B cell (primary cell): ENCODE measurements around the gene TRPC1. TPM values are rescaled to one million over a fixed set of nuclear protein-coding genes. Genes with fewer than 3 reads are reported as not detected.

Experiments
- ATAC-seq: fragments of 200-7000 bp; cut with Tn5 transposase; one replicate; pipeline ENCODE4 v1.10.0; 2021; ENCODE audit warnings: low read depth, mild to moderate bottlenecking, moderate number of reproducible peaks, moderate library complexity
- CTCF ChIA-PET: fragments of 350-600 bp; sonication (Branson Sonifier 250); formaldehyde crosslinking; loops from one replicate; lab custom pipeline; 2021; ENCODE audit warnings: antibody characterized with exemption, inconsistent platforms; lab: Charles Lee
- POLR2A ChIA-PET: fragments of 350-600 bp; sonication (Branson Sonifier 250); formaldehyde crosslinking; loops from one replicate; lab custom pipeline; 2021; ENCODE audit warnings: antibody characterized with exemption; lab: Charles Lee
- DNase-seq: peaks from one replicate; pipeline ENCODE4 v3.0.0; 2013
- H2AFZ ChIP-seq: 2 replicates; pipeline ENCODE4 v1.6.1; 2012; ENCODE audit warnings: mild to moderate bottlenecking, low read depth, low read length; ENCODE audit not compliant: insufficient read depth, poor library complexity, severe bottlenecking
- H3K27ac ChIP-seq, 2 donors: 1 replicate in 1 of 2; 2 replicates in 1 of 2; pipeline ENCODE4 v1.5.1; 2012 to 2013; ENCODE audit warnings: low read length in 2 of 2, mild to moderate bottlenecking in 2 of 2, moderate library complexity in 1 of 2
- H3K27me3 ChIP-seq, 4 experiments: fragments of 200-600 bp in 1 of 4; sonication (generic) in 1 of 4; replicated peaks in 1 of 4; 1 replicate in 2 of 4; 2 replicates in 2 of 4; pipeline versions ENCODE4 v1.6.1 to v1.7.0; 2013 to 2016; ENCODE audit warnings: low read length in 3 of 4, mild to moderate bottlenecking in 2 of 4, mixed read lengths in 1 of 4, moderate library complexity in 1 of 4; ENCODE audit not compliant: insufficient read depth in 4 of 4, control insufficient read depth in 3 of 4; ENCODE audit errors: control extremely low read depth in 1 of 4
- H3K36me3 ChIP-seq, 2 experiments: replicated peaks in 1 of 2; 1 replicate in 1 of 2; 2 replicates in 1 of 2; pipeline versions ENCODE4 v1.6.1 to v1.7.1; 2013; ENCODE audit warnings: low read length in 1 of 2; ENCODE audit not compliant: insufficient read depth in 2 of 2, control insufficient read depth in 1 of 2; ENCODE audit errors: control extremely low read depth in 1 of 2, extremely low read depth in 1 of 2
- H3K4me1 ChIP-seq, 2 donors: fragments of 200-600 bp in 1 of 2; sonication (generic) in 1 of 2; 1 replicate in 1 of 2; 2 replicates in 1 of 2; pipeline versions ENCODE4 v1.5.1 to v1.6.1; 2013 to 2017; ENCODE audit warnings: low read length in 2 of 2; ENCODE audit not compliant: control insufficient read depth in 2 of 2, insufficient read depth in 2 of 2
- H3K4me2 ChIP-seq: replicated peaks from 2 replicates; pipeline ENCODE3; 2012; ENCODE audit warnings: mild to moderate bottlenecking, low read depth, low read length; ENCODE audit not compliant: poor library complexity, severe bottlenecking
- H3K4me3 ChIP-seq, 5 experiments: fragments of 200-600 bp in 1 of 5; sonication (generic) in 1 of 5; 1 replicate in 3 of 5; 2 replicates in 2 of 5; pipeline versions ENCODE4 v1.5.1 to v1.7.0; 2011 to 2016; ENCODE audit warnings: low read length in 4 of 5, mild to moderate bottlenecking in 4 of 5, low read depth in 2 of 5, control low read depth in 1 of 5, moderate library complexity in 1 of 5; ENCODE audit not compliant: insufficient read depth in 1 of 5; ENCODE audit errors: control extremely low read depth in 1 of 5, extremely low read depth in 1 of 5
- H3K79me2 ChIP-seq: fragments of 200-600 bp; sonication (generic); one replicate; pipeline ENCODE4 v1.6.0; 2016; ENCODE audit warnings: low read length; ENCODE audit not compliant: control insufficient read depth, insufficient read depth
- H3K9ac ChIP-seq: fragments of 200-600 bp; sonication (generic); 2 replicates; pipeline ENCODE4 v1.6.1; 2017; ENCODE audit warnings: mild to moderate bottlenecking, low read length, moderate library complexity
- H3K9me3 ChIP-seq, 3 donors: one replicate each; pipeline versions ENCODE4 v1.6.1 to v1.7.1; 2013; ENCODE audit warnings: low read length in 2 of 3; ENCODE audit not compliant: control insufficient read depth in 2 of 3, insufficient read depth in 1 of 3; ENCODE audit errors: control extremely low read depth in 1 of 3
- H4K20me1 ChIP-seq: 2 replicates; pipeline ENCODE4 v1.6.0; 2012; ENCODE audit warnings: mild to moderate bottlenecking, low read length; ENCODE audit not compliant: insufficient read depth, control insufficient read depth, poor library complexity, severe bottlenecking
- H3K27ac Mint-ChIP-seq: one replicate; pipeline ENCODE4 v1.8.0; 2021; ENCODE audit warnings: mixed read lengths
- H3K27me3 Mint-ChIP-seq: one replicate; pipeline ENCODE4 v1.8.0; 2021; ENCODE audit warnings: mixed read lengths
- H3K4me1 Mint-ChIP-seq: one replicate; pipeline ENCODE4 v1.8.0; 2021; ENCODE audit warnings: mixed read lengths
- H3K4me3 Mint-ChIP-seq: one replicate; pipeline ENCODE4 v1.8.0; 2021; ENCODE audit warnings: mixed read lengths
- H3K9me3 Mint-ChIP-seq: one replicate; pipeline ENCODE4 v1.8.0; 2022; ENCODE audit warnings: mixed read lengths; ENCODE audit not compliant: insufficient read depth
- CTCF ChIP-seq: fragments of 200-600 bp; IDR thresholded peaks from one replicate; pipeline ENCODE4 v1.8.0; 2022; ENCODE audit warnings: antibody characterized with exemption, mild to moderate bottlenecking
- EZH2 ChIP-seq: IDR thresholded peaks from 2 replicates; pipeline ENCODE4 v1.6.1; 2012; ENCODE audit warnings: borderline replicate concordance, low read depth, mild to moderate bottlenecking, moderate library complexity, low read length; ENCODE audit not compliant: insufficient read depth, poor library complexity, severe bottlenecking
- WGBS: methylation state at CpG from one replicate; pipeline ENCODE4 v1.1.5; 2013; ENCODE audit warnings: missing lambda C conversion rate; ENCODE audit not compliant: insufficient coverage; 5-methylcytosine and 5-hydroxymethylcytosine counted together
- intact Hi-C: fragments of 100-400 bp; cut with micrococcal nuclease; formaldehyde crosslinking; loops from one replicate; pipeline ENCODE4 v1.10.0; 2022
- polyA plus RNA-seq: library from polyadenylated mRNA; depleted of rRNA; stranded (reverse); fragments of >200 nt; gene quantifications from 2 replicates; pipeline ENCODE4 v1.2.3, GENCODE V29; 2012
- total RNA-seq, 2 donors: library from RNA; stranded (reverse); fragments of 120-200 nt in 1 of 2; gene quantifications; 1 replicate in 1 of 2; 2 replicates in 1 of 2; pipeline versions ENCODE4 v1.2.3 to v1.2.4, GENCODE V29; 2013 to 2022

The TRPC1 gene
- total and polyA plus RNA-seq, 2 donors (not counting 1 experiment from before 2014, with no cell fraction given) = 2.0 to 3.8 TPM

DNA sequence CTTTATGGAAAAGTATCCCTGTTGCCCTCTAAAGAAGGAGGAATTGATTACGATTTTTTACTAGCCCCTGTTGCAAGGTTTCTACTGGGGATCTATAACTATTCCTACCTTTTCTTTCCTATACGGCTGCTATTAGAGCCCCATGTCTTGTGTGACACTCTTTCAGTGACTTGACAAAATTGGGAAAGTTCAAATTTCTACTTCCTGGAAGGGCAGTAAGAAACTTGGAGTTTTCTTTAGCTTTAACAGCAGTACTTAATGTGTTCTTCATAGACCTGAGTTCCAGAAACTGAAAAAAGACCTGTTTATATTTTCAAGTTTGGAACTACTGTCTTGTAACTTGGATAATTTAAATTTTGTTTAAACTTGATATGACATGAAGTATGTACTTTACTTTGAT, 54.7 kb downstream of the TRPC1 start:
- ATAC-seq (no peak), DNase-seq (no peak)
- no peaks in the 10 kb centered on the region for H3K79me2 ChIP-seq
- 80% methylated on average over 1 of the region's 2 CpGs for WGBS
- no peaks in the 10 kb centered on the region for H3K27me3 ChIP-seq
- H4K20me1 ChIP-seq = no peaks in the 10 kb centered on the region
- no peaks in the 10 kb centered on the region for H3K36me3 ChIP-seq
- intact Hi-C loops = no loop called here
- TF ChIP-seq EZH2 = no peak
- TF ChIP-seq CTCF = no peak
- no peak overlapping the region for H3K9ac ChIP-seq
- Mint-ChIP-seq H3K27me3 (no peaks in the 10 kb centered on the region), H3K4me3 (no peak overlapping the region), H3K27ac (no peak overlapping the region), H3K9me3 (no peaks in the 10 kb centered on the region), H3K4me1 (no peaks in the 10 kb centered on the region)
- H2AFZ ChIP-seq = no peak overlapping the region
- H3K9me3 ChIP-seq = peaks cover 0 to 4% (median 0%) of the 10 kb centered on the region in 3 donors
- H3K4me2 ChIP-seq = no peak overlapping the region
- H3K27ac ChIP-seq = no peak overlapping the region
- no peaks in the 10 kb centered on the region for H3K4me1 ChIP-seq
- no peak overlapping the region for H3K4me3 ChIP-seq
- ChIA-PET CTCF (no interaction called here), POLR2A (no interaction called here)

GRCh38 chr3:142779591-142779990, 55.8 kb downstream of the TRPC1 start:
- intact Hi-C loops = no loop called here
- POLR2A ChIA-PET = no interaction called here
- H3K36me3 ChIP-seq = no peaks in the 10 kb centered on the region
- H3K4me2 ChIP-seq = no peak overlapping the region
- DNase-seq = no peak
- Mint-ChIP-seq H3K9me3 (no peaks in the 10 kb centered on the region), H3K27ac (no peak overlapping the region), H3K4me3 (no peak overlapping the region), H3K27me3 (no peaks in the 10 kb centered on the region), H3K4me1 (no peaks in the 10 kb centered on the region)
- no peak overlapping the region for H3K4me3 ChIP-seq
- H2AFZ ChIP-seq = no peak overlapping the region
- H3K27ac ChIP-seq = no peak overlapping the region
- no peaks in the 10 kb centered on the region for H3K79me2 ChIP-seq
- no peak overlapping the region for H3K9ac ChIP-seq
- H3K9me3 ChIP-seq = peaks cover 0 to 4% (median 0%) of the 10 kb centered on the region in 3 donors
- no peaks in the 10 kb centered on the region for H3K27me3 ChIP-seq
- no peaks in the 10 kb centered on the region for H4K20me1 ChIP-seq
- ATAC-seq = no peak
- TF ChIP-seq EZH2 (no peak), CTCF (no peak)
- CTCF ChIA-PET = no interaction called here
- H3K4me1 ChIP-seq = no peaks in the 10 kb centered on the region
